HepG2 (cell line): ENCODE data around the gene ZNF22. TPM values are rescaled to one million over a fixed set of nuclear protein-coding genes. Genes with fewer than 3 reads are reported as not detected.

Source experiments
- BORCS8-MEF2B ChIP-seq: sonication (generic); formaldehyde crosslinking; IDR thresholded peaks from 2 replicates; pipeline ENCODE4 v1.8.0; 2022; ENCODE audit warnings: mild to moderate bottlenecking, missing genetic modification reagents
- DNMT1 ChIP-seq: sonication (generic); formaldehyde crosslinking; IDR thresholded peaks from 2 replicates; pipeline ENCODE4 v1.5.1; 2020; ENCODE audit warnings: mild to moderate bottlenecking, missing genetic modification reagents
- FIP1L1 ChIP-seq: fragments of 200-400 bp; formaldehyde crosslinking; IDR thresholded peaks from 2 replicates; pipeline ENCODE4 v1.6.1; 2018; ENCODE audit warnings: low read depth, mild to moderate bottlenecking, low read length, moderate library complexity, borderline replicate concordance; ENCODE audit not compliant: insufficient read depth
- FOXA3 ChIP-seq: IDR thresholded peaks from 2 replicates; pipeline ENCODE4 v1.6.1; 2016; ENCODE audit warnings: missing genetic modification reagents, missing compliant biosample characterization
- FUBP1 ChIP-seq: sonication (generic); formaldehyde crosslinking; IDR thresholded peaks from 2 replicates; pipeline ENCODE4 v1.5.1; 2020; ENCODE audit warnings: missing genetic modification reagents, mild to moderate bottlenecking, borderline replicate concordance
- HBP1 ChIP-seq: IDR thresholded peaks from 2 replicates; pipeline ENCODE4 v1.6.1; 2016; ENCODE audit warnings: low read depth, control low read depth
- HMG20B ChIP-seq: conservative IDR thresholded peaks from 2 replicates; pipeline ENCODE4 v1.6.1; 2016; ENCODE audit warnings: missing genetic modification reagents, missing compliant biosample characterization
- HNF1B ChIP-seq: sonication (generic); formaldehyde crosslinking; IDR thresholded peaks from 2 replicates; pipeline ENCODE4 v1.5.1; 2020; ENCODE audit warnings: mild to moderate bottlenecking, moderate library complexity, missing genetic modification reagents
- MED8 ChIP-seq: sonication (generic); formaldehyde crosslinking; IDR thresholded peaks from 2 replicates; pipeline ENCODE4 v1.8.1; 2023; ENCODE audit warnings: mild to moderate bottlenecking, missing genetic modification reagents; ENCODE audit not compliant: insufficient replicate concordance
- NFATC3 ChIP-seq: sonication (generic); formaldehyde crosslinking; IDR thresholded peaks from 2 replicates; pipeline ENCODE4 v1.5.1; 2020; ENCODE audit warnings: mild to moderate bottlenecking, missing genetic modification reagents
- RAD21 ChIP-seq: fragments of 450-650 bp; formaldehyde crosslinking; IDR thresholded peaks from 2 replicates; pipeline ENCODE4 v1.5.0; 2020; ENCODE audit warnings: mild to moderate bottlenecking
- RBFOX2 ChIP-seq: fragments of 200-400 bp; formaldehyde crosslinking; IDR thresholded peaks from 2 replicates; pipeline ENCODE4 v1.6.1; 2017; ENCODE audit warnings: low read depth, mild to moderate bottlenecking, low read length
- RBM39 ChIP-seq: fragments of 200-400 bp; formaldehyde crosslinking; IDR thresholded peaks from one replicate; pipeline ENCODE4 v1.6.1; 2018; ENCODE audit warnings: antibody characterized with exemption, mild to moderate bottlenecking, low read depth, low read length; ENCODE audit not compliant: poor library complexity, severe bottlenecking
- TFE3 ChIP-seq: IDR thresholded peaks from 2 replicates; pipeline ENCODE4 v1.6.1; 2016
- ZBTB26 ChIP-seq: IDR thresholded peaks from 2 replicates; pipeline ENCODE4 v1.6.1; 2016; ENCODE audit warnings: missing compliant biosample characterization, missing genetic modification reagents, borderline replicate concordance
- ZNF18 ChIP-seq: sonication (generic); formaldehyde crosslinking; IDR thresholded peaks from 2 replicates; pipeline ENCODE4 v1.8.0; 2022; ENCODE audit warnings: mild to moderate bottlenecking, missing genetic modification reagents; ENCODE audit not compliant: insufficient replicate concordance
- ZNF337 ChIP-seq: sonication (generic); formaldehyde crosslinking; IDR thresholded peaks from 2 replicates; pipeline ENCODE4 v1.5.1; 2020; ENCODE audit warnings: missing genetic modification reagents, low read depth, mild to moderate bottlenecking, borderline replicate concordance
- polyA plus RNA-seq, 8 experiments: library from polyadenylated mRNA; depleted of rRNA in 3 of 8; stranded (reverse) in 7 of 8; unstranded in 1 of 8; fragments of >200 nt; fragmentation: Illumina TruSeq in 4 of 8; extraction: Trizol in 4 of 8; gene quantifications; 2 replicates each; pipeline versions ENCODE4 v1.2.1 to v1.2.3, GENCODE V29; 2011 to 2016; ENCODE audit warnings: low read depth in 4 of 8, missing spikeins in 1 of 8, mixed read lengths in 1 of 8; ENCODE audit not compliant: insufficient read depth in 1 of 8
- total RNA-seq, 5 experiments: library from RNA; depleted of rRNA; stranded (reverse); fragments of >200 nt; fragmentation: Illumina TruSeq; extraction: Trizol; gene quantifications; 2 replicates each; pipeline ENCODE4 v1.2.3, GENCODE V29; 2016; ENCODE audit warnings: low read depth in 1 of 5

The ZNF22 gene
- total and polyA plus RNA-seq, 2 of the 13 experiments (the other 11 are each of a cell fraction or from before 2014, with no cell fraction given), result 0.40 to 1.3 TPM

- TF ChIP-seq TFE3 (CRISPR knock-in tag), result peak; percentile 96
- TF ChIP-seq ZBTB26 (CRISPR knock-in tag), result peak; percentile 81; the same call in 1 of the 2 replicates
- TF ChIP-seq MED8 (CRISPR knock-in tag), result peak; percentile 85
- peak; percentile 78 for TF ChIP-seq RBFOX2
- TF ChIP-seq RBM39, result peak; percentile 53
- TF ChIP-seq RAD21 (CRISPR knock-in tag), result peak; percentile 56
- TF ChIP-seq ZNF18 (CRISPR knock-in tag), result no peak
- 0 out of 2 replicates have a peak, but pooled peaks have one; percentile 48 for TF ChIP-seq FUBP1
- peak; percentile 80; the same call in 1 of the 2 replicates for TF ChIP-seq HMG20B
- peak; percentile 78; the same call in 1 of the 2 replicates for TF ChIP-seq NFATC3 (CRISPR knock-in tag)
- peak; percentile 94; the same call in 1 of the 2 replicates for TF ChIP-seq ZNF337 (CRISPR knock-in tag)
- TF ChIP-seq FOXA3 (CRISPR knock-in tag), result peak; percentile 94
- peak; percentile 71 for TF ChIP-seq BORCS8-MEF2B
- peak; percentile 92 for TF ChIP-seq HNF1B (CRISPR knock-in tag)
- TF ChIP-seq FIP1L1, result 0 out of 2 replicates have a peak, but pooled peaks have one; percentile 77
- no peak for TF ChIP-seq DNMT1 (CRISPR knock-in tag)
- peak; percentile 83; the same call in 1 of the 2 replicates for TF ChIP-seq HBP1 (CRISPR knock-in tag)
Measured at GRCh38 chr10:44978570-44979280, 22.0 kb upstream of the ZNF22 start, which contains the start of gene DEPP1 (continued).
